ENCODE measurements around the gene SGSM1.

Gene SGSM1

DNA sequence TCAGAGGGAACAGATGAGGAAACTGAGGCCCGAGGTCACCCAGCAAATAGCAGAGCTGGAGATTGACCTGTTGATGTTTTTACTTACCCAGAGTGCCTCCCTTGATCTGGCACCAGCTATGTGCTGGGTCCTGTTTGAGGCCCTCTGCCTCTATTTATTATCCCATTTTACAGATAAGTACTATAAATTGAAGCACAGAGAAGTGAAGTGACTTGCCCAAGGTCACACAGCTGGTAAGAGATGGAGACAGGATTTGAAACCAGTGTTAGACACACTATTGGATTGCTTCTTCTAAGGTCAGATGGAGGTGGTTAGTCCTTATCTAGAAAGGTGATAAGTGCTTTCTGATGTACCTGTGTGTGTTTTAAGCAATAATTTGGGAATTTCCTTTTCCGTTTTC lies 13.5 kb downstream of the SGSM1 start:
- H3K9ac ChIP-seq (ENCODE audit: low read depth, low read length, poor library complexity, severe bottlenecking) = no peak overlapping the region
- peaks cover 6% of the 10 kb centered on the region; the same call in 1 of the 2 replicates for H3K9me3 ChIP-seq (ENCODE audit: insufficient read depth, low read depth, low read length)
- H3K27me3 ChIP-seq (ENCODE audit: insufficient read depth, low read length, poor library complexity, severe bottlenecking) = no peaks in the 10 kb centered on the region
- no peak overlapping the region for H3K4me3 ChIP-seq (ENCODE audit: low read length, poor library complexity, severe bottlenecking)
- H3K4me1 ChIP-seq (ENCODE audit: insufficient read depth, low read length, poor library complexity, severe bottlenecking) = no peaks in the 10 kb centered on the region
- no peak for TF ChIP-seq EZH2phosphoT487 (IDR thresholded peaks at IDR 0.05; ENCODE audit: borderline replicate concordance)
- TF ChIP-seq, protein P1, sequence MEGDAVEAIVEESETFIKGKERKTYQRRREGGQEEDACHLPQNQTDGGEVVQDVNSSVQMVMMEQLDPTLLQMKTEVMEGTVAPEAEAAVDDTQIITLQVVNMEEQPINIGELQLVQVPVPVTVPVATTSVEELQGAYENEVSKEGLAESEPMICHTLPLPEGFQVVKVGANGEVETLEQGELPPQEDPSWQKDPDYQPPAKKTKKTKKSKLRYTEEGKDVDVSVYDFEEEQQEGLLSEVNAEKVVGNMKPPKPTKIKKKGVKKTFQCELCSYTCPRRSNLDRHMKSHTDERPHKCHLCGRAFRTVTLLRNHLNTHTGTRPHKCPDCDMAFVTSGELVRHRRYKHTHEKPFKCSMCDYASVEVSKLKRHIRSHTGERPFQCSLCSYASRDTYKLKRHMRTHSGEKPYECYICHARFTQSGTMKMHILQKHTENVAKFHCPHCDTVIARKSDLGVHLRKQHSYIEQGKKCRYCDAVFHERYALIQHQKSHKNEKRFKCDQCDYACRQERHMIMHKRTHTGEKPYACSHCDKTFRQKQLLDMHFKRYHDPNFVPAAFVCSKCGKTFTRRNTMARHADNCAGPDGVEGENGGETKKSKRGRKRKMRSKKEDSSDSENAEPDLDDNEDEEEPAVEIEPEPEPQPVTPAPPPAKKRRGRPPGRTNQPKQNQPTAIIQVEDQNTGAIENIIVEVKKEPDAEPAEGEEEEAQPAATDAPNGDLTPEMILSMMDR (conservative IDR thresholded peaks at IDR 0.05; ENCODE audit: low read length) = no peak
- no peaks in the 10 kb centered on the region for H4K20me1 ChIP-seq (ENCODE audit: insufficient read depth, low read length, poor library complexity, severe bottlenecking)
- H3K4me2 ChIP-seq (ENCODE audit: low read depth, low read length, poor library complexity, severe bottlenecking) = no peak overlapping the region
- no peaks in the 10 kb centered on the region for H3K36me3 ChIP-seq (ENCODE audit: insufficient read depth, low read length)
- H3K9me2 ChIP-seq (replicated peaks; ENCODE audit: low read depth, low read length) = no peaks in the 10 kb centered on the region
- H3K79me2 ChIP-seq (ENCODE audit: insufficient read depth, low read length) = no peaks in the 10 kb centered on the region
- no peaks in the 10 kb centered on the region for H3F3A ChIP-seq (ENCODE audit: low read depth)
- H2AFZ ChIP-seq (ENCODE audit: low read length) = no peak overlapping the region

DNA sequence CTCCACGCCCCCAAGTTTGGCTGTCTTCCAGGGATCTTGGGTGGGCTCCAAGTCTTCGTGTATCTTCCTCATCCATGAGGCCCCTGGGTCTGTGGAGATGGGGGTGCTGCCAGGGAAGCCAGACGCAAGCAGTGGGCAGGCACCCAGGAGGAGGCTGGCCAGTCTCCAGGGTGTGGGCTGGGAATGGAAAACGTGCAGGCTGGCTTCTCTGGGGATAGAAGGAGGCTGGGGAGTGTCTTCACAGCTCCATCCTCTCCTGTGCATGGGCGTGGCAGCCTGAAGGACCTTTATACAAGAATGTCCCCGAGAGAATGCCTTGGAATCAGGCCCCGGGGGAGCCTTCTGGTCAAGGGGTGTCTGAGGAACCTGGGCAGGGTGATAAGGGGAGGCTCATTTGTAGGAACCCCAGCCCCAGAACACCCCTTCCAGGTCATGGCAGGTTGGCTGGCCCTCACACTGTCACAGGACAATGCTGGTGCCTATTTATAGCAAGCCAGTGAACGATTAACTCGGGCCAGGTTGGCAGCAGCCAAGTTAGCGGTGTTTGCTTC lies 14.0 kb downstream of the SGSM1 start:
- H3K79me2 ChIP-seq (ENCODE audit: insufficient read depth, low read length) = no peaks in the 10 kb centered on the region
- no peaks in the 10 kb centered on the region for H3K36me3 ChIP-seq (ENCODE audit: insufficient read depth, low read length)
- no peaks in the 10 kb centered on the region for H4K20me1 ChIP-seq (ENCODE audit: insufficient read depth, low read length, poor library complexity, severe bottlenecking)
- peaks cover 6% of the 10 kb centered on the region; the same call in 1 of the 2 replicates for H3K9me3 ChIP-seq (ENCODE audit: insufficient read depth, low read depth, low read length)
- no peaks in the 10 kb centered on the region for H3F3A ChIP-seq (ENCODE audit: low read depth)
- no peak for TF ChIP-seq EZH2phosphoT487 (IDR thresholded peaks at IDR 0.05; ENCODE audit: borderline replicate concordance)
- TF ChIP-seq, protein P1 (conservative IDR thresholded peaks at IDR 0.05; ENCODE audit: low read length) = no peak
- no peaks in the 10 kb centered on the region for H3K9me2 ChIP-seq (replicated peaks; ENCODE audit: low read depth, low read length)
- H3K4me3 ChIP-seq (ENCODE audit: low read length, poor library complexity, severe bottlenecking) = no peak overlapping the region
- no peaks in the 10 kb centered on the region for H3K27me3 ChIP-seq (ENCODE audit: insufficient read depth, low read length, poor library complexity, severe bottlenecking)
- no peak overlapping the region for H3K9ac ChIP-seq (ENCODE audit: low read depth, low read length, poor library complexity, severe bottlenecking)
- no peak overlapping the region for H3K4me2 ChIP-seq (ENCODE audit: low read depth, low read length, poor library complexity, severe bottlenecking)
- no peaks in the 10 kb centered on the region for H3K4me1 ChIP-seq (ENCODE audit: insufficient read depth, low read length, poor library complexity, severe bottlenecking)
- no peak overlapping the region for H2AFZ ChIP-seq (ENCODE audit: low read length)

DNA sequence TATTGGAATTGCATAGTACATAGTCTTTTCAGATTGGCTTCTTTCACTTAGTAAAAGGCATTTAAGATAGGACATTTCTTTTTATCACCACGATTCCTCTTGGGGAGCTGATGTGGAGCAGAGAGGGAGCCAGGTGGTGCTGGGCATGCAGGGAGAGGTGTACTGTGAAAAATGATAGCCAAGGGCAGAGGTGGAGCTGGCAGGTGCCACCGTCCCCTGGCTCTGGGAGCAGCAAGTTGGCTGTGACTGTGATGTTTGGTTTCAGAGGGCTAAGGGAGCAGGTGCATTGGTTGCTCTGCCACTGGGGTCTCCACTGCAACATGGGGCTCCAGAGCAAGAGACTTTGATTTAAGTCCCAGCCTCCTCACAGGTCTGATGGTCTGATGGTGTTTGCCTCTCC lies 16.5 kb downstream of the SGSM1 start:
- Histone ChIP-seq H2AFZ (ENCODE audit: low read length) (no peak overlapping the region), H3K4me3 (ENCODE audit: low read length, poor library complexity, severe bottlenecking) (no peak overlapping the region), H4K20me1 (ENCODE audit: insufficient read depth, low read length, poor library complexity, severe bottlenecking) (no peaks in the 10 kb centered on the region), H3K9ac (ENCODE audit: low read depth, low read length, poor library complexity, severe bottlenecking) (no peak overlapping the region), H3F3A (ENCODE audit: low read depth) (no peaks in the 10 kb centered on the region), H3K36me3 (ENCODE audit: insufficient read depth, low read length) (no peaks in the 10 kb centered on the region), H3K27me3 (ENCODE audit: insufficient read depth, low read length, poor library complexity, severe bottlenecking) (no peaks in the 10 kb centered on the region), H3K9me3 (ENCODE audit: insufficient read depth, low read depth, low read length) (no peaks in the 10 kb centered on the region), H3K79me2 (ENCODE audit: insufficient read depth, low read length) (no peaks in the 10 kb centered on the region), H3K4me1 (ENCODE audit: insufficient read depth, low read length, poor library complexity, severe bottlenecking) (no peaks in the 10 kb centered on the region), H3K9me2 (replicated peaks; ENCODE audit: low read depth, low read length) (no peaks in the 10 kb centered on the region), H3K4me2 (ENCODE audit: low read depth, low read length, poor library complexity, severe bottlenecking) (no peak overlapping the region)
- no peak for TF ChIP-seq EZH2phosphoT487 (IDR thresholded peaks at IDR 0.05; ENCODE audit: borderline replicate concordance)
- TF ChIP-seq, protein P1 (conservative IDR thresholded peaks at IDR 0.05; ENCODE audit: low read length) = no peak
